ENCODE measurements around the gene KAT2A. TPM values are rescaled to one million over a fixed set of nuclear protein-coding genes. Genes with fewer than 3 reads are reported as not detected.
A peak's percentile ranks its signal among the peaks of the same experiment; 100 is the strongest.

KAT2A gene
- total RNA-seq, 2 experiments from 2014 or later, result 46.2 to 54.8 TPM

DNA sequence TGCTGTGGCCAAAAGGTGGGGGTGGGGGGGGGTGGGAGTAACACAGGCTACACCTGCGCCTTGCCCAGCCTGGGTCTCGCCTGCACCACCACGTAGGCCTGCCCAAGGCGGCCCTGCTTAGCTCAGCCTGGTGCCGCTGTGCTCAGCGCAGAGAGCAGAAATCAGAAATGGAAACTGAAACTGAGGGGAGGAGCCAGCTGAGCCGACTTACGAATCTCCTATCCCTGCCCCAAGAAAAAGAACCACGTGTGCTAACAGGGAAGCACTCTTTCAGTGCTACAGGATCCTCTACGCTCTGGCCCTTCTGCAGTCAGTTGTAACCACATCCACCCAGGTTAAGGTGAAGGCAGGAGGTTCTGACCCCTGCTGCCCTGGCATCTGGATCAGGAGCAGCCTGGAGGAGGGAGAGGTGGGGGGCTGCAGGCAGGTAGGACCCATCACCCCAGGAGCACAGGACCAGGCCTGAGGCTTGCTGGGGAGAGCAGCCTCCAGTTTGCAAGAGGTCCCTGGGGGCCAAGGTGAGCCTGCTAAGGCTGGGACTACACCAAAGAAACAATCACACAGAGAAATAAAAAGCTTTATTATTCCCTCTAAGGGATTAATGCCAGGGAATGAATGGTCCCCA, 8.5 kb downstream of the KAT2A start, which contains the start of gene DHX58:
TSS of gene DHX58 (minus strand) at position 163 of the 625 bp plus-strand sequence. CDS start 822 bp downstream, outside the sequence.
- peak; percentile 86 for ATAC-seq
- no peaks in the 10 kb centered on the region for H3K27me3 Mint-ChIP-seq
- ChIA-PET CTCF (interaction anchor here (1.0 to 3.4 kb wide), 11 partner anchors 8 to 150 kb away, joined by 3 to 22 read pairs (median 8); partner anchors contain the start of genes CNP, DNAJC7, KAT2A and KCNH4), POLR2A (interaction anchor here (0.7 to 1.5 kb wide), 4 partner anchors 8 to 147 kb away, joined by 3 to 4 read pairs (median 4); partner anchors contain the start of genes KAT2A and NKIRAS2)
- peak; percentile 89 for DNase-seq
- intact Hi-C loops (cut with DNase I, micrococcal nuclease), result loop anchor here (1.0 to 5.0 kb wide), 4 partner anchors 9 to 194 kb away; partner anchors contain the start of genes RAB5C (in 2 of the 2), ACLY (in 1 of the 2), KAT2A (in 1 of the 2) and STAT5A (in 1 of the 2)
- no peaks in the 10 kb centered on the region for H3K9me3 Mint-ChIP-seq (ENCODE audit: low read depth)
- H3K4me3 Mint-ChIP-seq, result peak within 1 kb of the TSS; percentile 77
- peaks cover 35% of the 10 kb centered on the region for H3K4me1 Mint-ChIP-seq
- H3K36me3 Mint-ChIP-seq (ENCODE audit: low read depth), result peaks cover 27% of the 10 kb centered on the region
- H3K27ac Mint-ChIP-seq, result peak within 1 kb of the TSS; percentile 97

DNA sequence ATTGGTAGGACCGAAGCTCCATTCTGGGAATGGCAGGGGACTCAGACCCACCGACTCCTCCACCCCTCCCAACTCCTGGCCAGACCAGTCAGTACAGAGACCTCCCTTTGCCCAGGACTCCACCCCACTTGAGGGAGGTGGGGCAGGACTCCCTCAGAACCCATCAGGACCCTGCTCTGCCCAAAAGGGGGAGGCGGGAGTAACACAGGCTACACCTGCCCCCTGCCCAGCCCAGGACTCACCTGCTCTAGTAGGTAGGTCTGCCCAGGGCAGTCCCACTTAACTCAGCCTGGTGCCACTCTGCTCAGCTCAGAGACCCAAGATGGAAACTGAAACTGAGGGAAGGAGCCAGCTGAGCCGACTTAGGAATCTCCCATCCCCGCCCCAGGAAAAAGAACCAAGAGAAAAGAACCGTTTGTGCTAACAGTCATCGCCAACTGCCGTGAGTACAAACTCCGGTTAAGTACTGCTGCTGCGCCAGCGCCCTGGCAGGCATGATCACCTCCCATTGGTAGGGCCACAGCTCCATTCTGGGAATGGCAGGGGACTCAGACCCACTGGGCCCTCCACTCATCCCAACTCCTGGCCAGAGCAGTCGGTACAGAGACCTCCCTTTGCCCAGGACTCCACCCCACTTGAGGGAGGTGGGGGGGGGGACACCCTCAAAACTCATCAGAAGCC, 9.2 kb downstream of the KAT2A start:
- H3K27ac Mint-ChIP-seq, result peak overlapping the region; percentile 97
- no peaks in the 10 kb centered on the region for H3K9me3 Mint-ChIP-seq (ENCODE audit: low read depth)
- DNase-seq, result peak; percentile 60
- H3K36me3 Mint-ChIP-seq (ENCODE audit: low read depth), result peaks cover 21% of the 10 kb centered on the region
- CTCF ChIA-PET, result interaction anchor here (0.6 to 3.4 kb wide), 14 partner anchors 8 to 1793 kb away, joined by 3 to 22 read pairs (median 6); partner anchors contain the start of genes CNP, DHX8, DNAJC7 and KAT2A
- no peaks in the 10 kb centered on the region for H3K27me3 Mint-ChIP-seq
- H3K4me3 Mint-ChIP-seq, result peak overlapping the region; percentile 77
- POLR2A ChIA-PET, result interaction anchor here (0.5 to 1.5 kb wide), 5 partner anchors 9 to 146 kb away, joined by 3 to 4 read pairs (median 4); partner anchors contain the start of genes KAT2A and NKIRAS2
- ATAC-seq, result peak; percentile 9
- peaks cover 35% of the 10 kb centered on the region for H3K4me1 Mint-ChIP-seq
- intact Hi-C loops (cut with DNase I, micrococcal nuclease), result loop anchor here (1.0 to 5.0 kb wide), 4 partner anchors 9 to 193 kb away; partner anchors contain the start of genes RAB5C (in 2 of the 2), ACLY (in 1 of the 2), KAT2A (in 1 of the 2) and STAT5A (in 1 of the 2)

- ATAC-seq, result no peak
- CTCF ChIA-PET, result interaction anchor here (0.5 to 3.4 kb wide), 7 partner anchors 10 to 1793 kb away, joined by 3 to 19 read pairs (median 5); partner anchors contain the start of genes DNAJC7 and NKIRAS2
- Mint-ChIP-seq H3K36me3 (ENCODE audit: low read depth) (peaks cover 16% of the 10 kb centered on the region), H3K27ac (peak overlapping the region; percentile 97), H3K4me3 (no peak overlapping the region), H3K4me1 (peaks cover 30% of the 10 kb centered on the region), H3K9me3 (ENCODE audit: low read depth) (no peaks in the 10 kb centered on the region), H3K27me3 (no peaks in the 10 kb centered on the region)
- POLR2A ChIA-PET, result interaction anchor here (0.6 to 1.3 kb wide), 3 partner anchors 10 to 145 kb away, joined by 3 to 4 read pairs (median 4); partner anchors contain the start of gene KAT2A
- DNase-seq, result no peak
- intact Hi-C loops (cut with DNase I, micrococcal nuclease), result loop anchor here in 1 of 2 experiments (5.0 kb wide), 1 partner anchor 176 kb away; the partner anchor contains the start of gene STAT5A
Measured at GRCh38 chr17:42111265-42111636, 9.9 kb downstream of the KAT2A start.

DNA sequence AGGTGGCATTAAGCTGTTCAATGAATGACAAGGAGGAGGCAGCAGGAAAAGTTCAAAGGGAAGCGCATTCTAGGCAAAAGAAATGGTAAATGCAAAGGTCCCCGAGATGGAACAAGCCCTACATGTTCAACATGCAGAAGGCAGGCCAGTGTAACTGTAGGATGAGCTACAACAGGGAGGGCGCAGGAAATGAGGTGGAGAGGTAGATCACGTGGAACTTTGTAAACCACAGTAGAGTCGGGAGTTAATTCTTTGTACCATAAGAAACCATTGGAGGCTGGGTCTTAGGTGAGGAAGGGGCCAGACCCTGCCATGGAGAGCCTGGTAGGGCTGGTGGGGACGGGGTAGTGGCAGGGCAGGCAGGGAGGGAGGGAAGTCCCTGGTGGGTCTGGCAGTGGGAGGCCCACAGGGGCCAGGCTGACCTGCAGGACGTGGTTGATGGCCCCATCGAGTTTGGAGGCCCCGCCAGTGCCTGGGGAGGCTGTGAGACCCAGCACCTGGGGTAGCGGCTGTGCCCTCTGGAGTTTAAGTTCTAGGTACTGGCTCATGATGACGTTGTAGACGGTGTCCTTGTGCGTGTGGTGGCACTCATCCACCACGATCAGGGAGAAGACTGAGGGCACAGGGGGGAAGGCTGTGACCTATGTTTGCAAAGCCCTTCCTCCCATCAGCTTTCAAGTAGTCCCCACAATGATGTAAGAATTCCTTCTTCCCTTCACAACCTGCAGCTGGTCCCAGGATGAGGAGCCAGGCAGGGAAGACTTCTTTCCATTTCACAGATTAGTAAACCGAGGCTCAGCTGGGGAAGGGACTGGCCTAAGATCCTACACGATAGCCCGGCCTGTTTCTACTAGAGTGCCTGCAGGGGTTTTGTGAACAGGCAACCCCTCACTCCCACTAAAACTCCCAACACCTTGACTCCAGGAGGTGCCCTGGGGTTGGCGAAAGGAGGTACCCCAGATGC, 10.6 kb downstream of the KAT2A start:
- H3K36me3 Mint-ChIP-seq (ENCODE audit: low read depth), result peaks cover 11% of the 10 kb centered on the region
- no peaks in the 10 kb centered on the region for H3K27me3 Mint-ChIP-seq
- POLR2A ChIA-PET, result interaction anchor here (0.6 kb wide), 1 partner anchor 9 kb away, joined by 3 read pairs; no protein-coding TSS in a partner anchor

DNA sequence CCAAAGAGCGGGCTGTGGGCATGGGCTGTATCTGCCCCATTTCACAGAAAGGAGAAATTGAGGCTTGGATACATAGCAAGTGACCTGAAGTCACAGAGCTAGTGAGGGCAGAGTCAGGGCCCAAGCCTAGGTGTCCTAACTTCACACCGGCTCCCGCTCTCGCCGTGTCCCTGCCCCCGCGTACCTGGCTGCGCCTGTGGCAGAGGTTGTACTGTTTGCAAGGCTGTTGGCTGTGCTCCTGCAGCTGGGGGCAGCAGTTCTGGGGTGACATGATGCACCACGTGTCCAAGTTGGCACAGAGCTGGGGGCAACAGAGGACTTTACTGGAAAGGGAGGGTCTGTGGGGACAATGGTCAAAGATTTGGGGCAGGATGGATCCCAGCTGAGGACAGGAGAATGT, 12.1 kb downstream of the KAT2A start:
- H3K27ac Mint-ChIP-seq, result no peak overlapping the region
- H3K4me3 Mint-ChIP-seq, result no peak overlapping the region
- ATAC-seq (no peak), DNase-seq (no peak)
- ChIA-PET CTCF (interaction anchor here (0.9 to 1.1 kb wide), 2 partner anchors 41 to 91 kb away, joined by 3 read pairs; partner anchors contain the start of gene DNAJC7), POLR2A (no interaction called here)
- H3K36me3 Mint-ChIP-seq (ENCODE audit: low read depth), result peaks cover 4% of the 10 kb centered on the region
- peaks cover 30% of the 10 kb centered on the region for H3K4me1 Mint-ChIP-seq
- H3K9me3 Mint-ChIP-seq (ENCODE audit: low read depth), result no peaks in the 10 kb centered on the region
- intact Hi-C loops (cut with DNase I, micrococcal nuclease), result no loop called here
- no peaks in the 10 kb centered on the region for H3K27me3 Mint-ChIP-seq

More for the DNA sequence above, 10.6 kb downstream of the KAT2A start:
- no peak overlapping the region for H3K4me3 Mint-ChIP-seq
- H3K4me1 Mint-ChIP-seq, result peaks cover 30% of the 10 kb centered on the region
- H3K9me3 Mint-ChIP-seq (ENCODE audit: low read depth), result no peaks in the 10 kb centered on the region
- no peak for ATAC-seq
- H3K27ac Mint-ChIP-seq, result peak overlapping the region; percentile 97
- no peak for DNase-seq
- intact Hi-C loops (cut with DNase I, micrococcal nuclease), result loop anchor here in 1 of 2 experiments (5.0 kb wide), 1 partner anchor 177 kb away; the partner anchor contains the start of gene STAT5A
- CTCF ChIA-PET, result interaction anchor here (0.6 to 1.9 kb wide), 4 partner anchors 9 to 147 kb away, joined by 3 to 8 read pairs (median 3); partner anchors contain the start of gene DNAJC7

GRCh38 chr17:42107597-42108576, 13.3 kb downstream of the KAT2A start:
- Mint-ChIP-seq H3K36me3 (ENCODE audit: low read depth) (no peaks in the 10 kb centered on the region), H3K4me1 (peaks cover 29% of the 10 kb centered on the region), H3K4me3 (peak overlapping the region; percentile 59), H3K27ac (peak overlapping the region; percentile 51), H3K9me3 (ENCODE audit: low read depth) (no peaks in the 10 kb centered on the region), H3K27me3 (no peaks in the 10 kb centered on the region)
- peak; percentile 98 for DNase-seq
- POLR2A ChIA-PET, result interaction anchor here (0.6 kb wide), 1 partner anchor 399 kb away, joined by 3 read pairs; no protein-coding TSS in a partner anchor
- peak; percentile 86 for ATAC-seq
- CTCF ChIA-PET, result interaction anchor here (0.8 to 1.5 kb wide), 6 partner anchors 9 to 128 kb away, joined by 3 to 5 read pairs (median 4); partner anchors contain the start of gene ZNF385C
- intact Hi-C loops (cut with DNase I, micrococcal nuclease), result loop anchor here (1.0 kb wide), 7 partner anchors 9 to 178 kb away; partner anchors contain the start of genes CNP (in 1 of the 2), KAT2A (in 1 of the 2), KCNH4 (in 1 of the 2) and ODAD4 (in 1 of the 2)

- no peak overlapping the region for H3K27ac Mint-ChIP-seq
- ATAC-seq (no peak), DNase-seq (no peak)
- no peaks in the 10 kb centered on the region for H3K9me3 Mint-ChIP-seq (ENCODE audit: low read depth)
- H3K4me1 Mint-ChIP-seq, result peaks cover 25% of the 10 kb centered on the region
- no peaks in the 10 kb centered on the region for H3K27me3 Mint-ChIP-seq
- no peaks in the 10 kb centered on the region for H3K36me3 Mint-ChIP-seq (ENCODE audit: low read depth)
- POLR2A ChIA-PET, result interaction anchor here (0.6 kb wide), 1 partner anchor 90 kb away, joined by 4 read pairs; the partner anchor contains the start of gene DNAJC7
- peak overlapping the region; percentile 59 for H3K4me3 Mint-ChIP-seq
- CTCF ChIA-PET, result interaction anchor here (0.7 to 1.5 kb wide), 7 partner anchors 9 to 87 kb away, joined by 3 to 5 read pairs (median 3); partner anchors contain the start of genes NKIRAS2 and ZNF385C
- intact Hi-C loops (cut with DNase I, micrococcal nuclease), result loop anchor here (1.0 kb wide), 7 partner anchors 8 to 177 kb away; partner anchors contain the start of genes CNP (in 1 of the 2), KAT2A (in 1 of the 2), KCNH4 (in 1 of the 2) and ODAD4 (in 1 of the 2)
Measured at GRCh38 chr17:42107124-42107523, 14.0 kb downstream of the KAT2A start.

DNA sequence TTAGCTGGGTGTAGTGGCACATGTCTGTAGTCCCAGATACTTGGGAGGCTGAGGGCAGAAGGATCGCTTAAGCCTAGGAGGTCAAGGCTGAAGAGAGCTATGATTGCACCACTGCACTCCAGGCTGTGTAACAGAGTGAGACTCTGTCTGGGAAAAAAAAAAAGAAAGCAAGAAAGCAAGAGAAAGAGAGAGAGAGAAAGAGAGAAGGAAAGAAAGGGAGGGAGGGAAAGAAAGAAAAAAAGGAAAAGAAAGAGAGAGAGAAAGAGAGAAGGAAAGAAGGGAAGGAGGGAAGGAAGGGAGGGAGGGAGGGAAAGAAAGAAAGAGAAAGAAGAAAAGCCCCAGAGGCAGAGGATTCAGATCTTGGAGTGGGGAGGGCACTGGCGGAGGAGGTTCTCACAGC, 15.2 kb downstream of the KAT2A start:
- DNase-seq (no peak), ATAC-seq (no peak)
- H3K9me3 Mint-ChIP-seq (ENCODE audit: low read depth), result no peaks in the 10 kb centered on the region
- no peaks in the 10 kb centered on the region for H3K36me3 Mint-ChIP-seq (ENCODE audit: low read depth)
- H3K4me1 Mint-ChIP-seq, result peaks cover 14% of the 10 kb centered on the region
- H3K27me3 Mint-ChIP-seq, result no peaks in the 10 kb centered on the region
- no peak overlapping the region for H3K4me3 Mint-ChIP-seq
- ChIA-PET CTCF (interaction anchor here (0.6 to 1.5 kb wide), 2 partner anchors 9 to 918 kb away, joined by 3 read pairs; no protein-coding TSS in a partner anchor), POLR2A (interaction anchor here (0.6 kb wide), 2 partner anchors 11 to 21 kb away, joined by 3 to 6 read pairs; no protein-coding TSS in a partner anchor)
- intact Hi-C loops (cut with DNase I, micrococcal nuclease), result no loop called here
- H3K27ac Mint-ChIP-seq, result no peak overlapping the region

- POLR2A ChIA-PET, result no interaction called here
- Mint-ChIP-seq H3K27ac (no peak overlapping the region), H3K4me3 (no peak overlapping the region), H3K9me3 (ENCODE audit: low read depth) (no peaks in the 10 kb centered on the region), H3K27me3 (no peaks in the 10 kb centered on the region), H3K4me1 (peaks cover 6% of the 10 kb centered on the region), H3K36me3 (ENCODE audit: low read depth) (no peaks in the 10 kb centered on the region)
- no peak for DNase-seq
- CTCF ChIA-PET, result interaction anchor here (0.6 to 2.2 kb wide), 6 partner anchors 8 to 138 kb away, joined by 3 to 8 read pairs (median 4); partner anchors contain the start of genes CNP, DHX58 and NKIRAS2
- no peak for ATAC-seq
- intact Hi-C loops (cut with DNase I, micrococcal nuclease), result no loop called here
Measured at GRCh38 chr17:42104264-42104663, 16.9 kb downstream of the KAT2A start.

Data from activated CD4-positive, alpha-beta T cell treated with anti-CD3 and anti-CD28 coated beads for 36 hours (primary cell).